GM23338 (cell line): ENCODE measurements around the gene HIVEP1. TPM values are rescaled to one million over a fixed set of nuclear protein-coding genes. Genes with fewer than 3 reads are reported as not detected.

ENCODE experiments used
- ATAC-seq: fragments of 200-7000 bp; cut with Tn5 transposase; 3 replicates; pipeline ENCODE4 v1.9.1; 2020
- DNase-seq: peaks from one replicate; pipeline ENCODE4 v3.0.0-alpha.2; 2015; ENCODE audit warnings: low spot score
- H2AFZ ChIP-seq: fragments of 200-600 bp; sonication (generic); 2 replicates; pipeline ENCODE4 v1.8.0; 2016; ENCODE audit warnings: antibody characterized with exemption, mild to moderate bottlenecking, moderate library complexity
- H3F3A ChIP-seq: fragments of 200-600 bp; sonication (generic); replicated peaks from 2 replicates; pipeline ENCODE4 v1.8.0; 2017; ENCODE audit warnings: antibody characterized with exemption, mixed run types, low read depth
- H3K27ac ChIP-seq: fragments of 200-600 bp; sonication (generic); 2 replicates; pipeline ENCODE4 v1.6.1; 2016; ENCODE audit warnings: low read depth
- H3K27me3 ChIP-seq: fragments of 200-600 bp; sonication (generic); 2 replicates; pipeline ENCODE4 v1.8.0; 2016; ENCODE audit warnings: mild to moderate bottlenecking, mixed run types, moderate library complexity; ENCODE audit not compliant: insufficient read depth
- H3K36me3 ChIP-seq: fragments of 200-600 bp; sonication (generic); 2 replicates; pipeline ENCODE4 v1.8.0; 2016; ENCODE audit warnings: mild to moderate bottlenecking; ENCODE audit not compliant: insufficient read depth
- H3K4me1 ChIP-seq: fragments of 200-600 bp; sonication (generic); 2 replicates; pipeline ENCODE4 v1.8.0; 2016; ENCODE audit warnings: mild to moderate bottlenecking, moderate library complexity; ENCODE audit not compliant: insufficient read depth
- H3K4me2 ChIP-seq: fragments of 200-600 bp; sonication (generic); 2 replicates; pipeline ENCODE4 v1.7.1; 2017; ENCODE audit warnings: mixed run types
- H3K4me3 ChIP-seq: fragments of 200-600 bp; sonication (generic); 2 replicates; pipeline ENCODE4 v1.6.1; 2016; ENCODE audit warnings: mixed run types
- H3K79me2 ChIP-seq: fragments of 200-600 bp; sonication (generic); replicated peaks from 2 replicates; pipeline ENCODE4 v1.8.0; 2017; ENCODE audit warnings: mild to moderate bottlenecking; ENCODE audit not compliant: insufficient read depth
- H3K9me2 ChIP-seq: fragments of 200-600 bp; sonication (generic); 2 replicates; pipeline ENCODE4 v1.8.0; 2017; ENCODE audit not compliant: insufficient read depth
- H4K20me1 ChIP-seq: fragments of 200-600 bp; sonication (generic); replicated peaks from 2 replicates; pipeline ENCODE4 v1.8.0; 2017; ENCODE audit warnings: mild to moderate bottlenecking; ENCODE audit not compliant: insufficient read depth
- H3K27ac Mint-ChIP-seq: 2 replicates; pipeline ENCODE4 v1.8.0; 2020; ENCODE audit warnings: inconsistent platforms, mild to moderate bottlenecking, moderate library complexity, mixed read lengths
- H3K27me3 Mint-ChIP-seq: 3 replicates; pipeline ENCODE4 v1.8.0; 2022; ENCODE audit warnings: low read depth, mild to moderate bottlenecking, moderate library complexity, mixed read lengths, inconsistent platforms; ENCODE audit not compliant: insufficient read depth, poor library complexity
- H3K36me3 Mint-ChIP-seq: 3 replicates; pipeline ENCODE4 v1.8.0; 2021; ENCODE audit warnings: low read depth, mild to moderate bottlenecking, inconsistent platforms, moderate library complexity, mixed read lengths
- H3K4me1 Mint-ChIP-seq: 3 replicates; pipeline ENCODE4 v1.8.0; 2020; ENCODE audit warnings: mild to moderate bottlenecking, inconsistent platforms, mixed read lengths
- H3K4me3 Mint-ChIP-seq: 3 replicates; pipeline ENCODE4 v1.8.0; 2021; ENCODE audit warnings: moderate library complexity, mild to moderate bottlenecking, inconsistent platforms, mixed read lengths
- H3K9me3 Mint-ChIP-seq: 3 replicates; pipeline ENCODE4 v1.8.0; 2020; ENCODE audit warnings: moderate library complexity, mild to moderate bottlenecking, inconsistent platforms, mixed read lengths
- CREB1 ChIP-seq: fragments of 250-450 bp; sonication (Bioruptor Pico); IDR thresholded peaks from 2 replicates; pipeline ENCODE4 v1.5.0; 2020; ENCODE audit warnings: low read depth, mild to moderate bottlenecking, moderate library complexity
- EZH2 ChIP-seq: fragments of 200-600 bp; sonication (generic); IDR thresholded peaks from one replicate; pipeline ENCODE4 v1.8.0; 2017; ENCODE audit warnings: antibody characterized with exemption, mild to moderate bottlenecking, low read depth; ENCODE audit not compliant: unreplicated experiment
- EZH2phosphoT487 ChIP-seq: fragments of 200-600 bp; sonication (generic); IDR thresholded peaks from one replicate; pipeline ENCODE4 v1.8.1; 2018; ENCODE audit warnings: antibody characterized with exemption; ENCODE audit not compliant: unreplicated experiment
- JUNB ChIP-seq: IDR thresholded peaks from one replicate; pipeline ENCODE4 v1.6.1; 2016; ENCODE audit warnings: antibody characterized with exemption; ENCODE audit not compliant: unreplicated experiment
- NANOG ChIP-seq: IDR thresholded peaks from 2 replicates; pipeline ENCODE4 v1.6.1; 2016; ENCODE audit warnings: antibody characterized with exemption, borderline replicate concordance
- POLR2AphosphoS5 ChIP-seq: IDR thresholded peaks from 2 replicates; pipeline ENCODE4 v1.6.1; 2016; ENCODE audit warnings: antibody characterized with exemption, low read depth
- STAT1 ChIP-seq: IDR thresholded peaks from one replicate; pipeline ENCODE4 v1.6.1; 2016; ENCODE audit warnings: antibody characterized with exemption; ENCODE audit not compliant: unreplicated experiment
- ZNF331 ChIP-seq: fragments of 250-450 bp; sonication (Bioruptor Pico); IDR thresholded peaks from 2 replicates; pipeline ENCODE4 v1.5.0; 2020; ENCODE audit warnings: low read depth, mild to moderate bottlenecking, moderate library complexity
- polyA plus RNA-seq: library from polyadenylated mRNA; unstranded; fragments of >200 nt; fragmentation: Nextera tagmentation; extraction: Ambion mirVana; gene quantifications from 2 replicates; pipeline ENCODE4 v1.2.1, GENCODE V29; 2016
- total RNA-seq: library from RNA; depleted of rRNA; stranded (reverse); fragments of >200 nt; shearing (Covaris generic); gene quantifications from 2 replicates; pipeline ENCODE4 v1.2.3, GENCODE V29; 2014
- TF ChIP-seq, protein P1 (sequence below), 2 experiments: fragments of 200-600 bp in 1 of 2; sonication (generic) in 1 of 2; conservative IDR thresholded peaks; 2 replicates each; pipeline versions ENCODE4 v1.5.1 to v1.6.1; 2016 to 2017; ENCODE audit warnings: antibody characterized with exemption in 2 of 2, low read depth in 2 of 2, mild to moderate bottlenecking in 2 of 2, moderate library complexity in 1 of 2
- TF ChIP-seq, protein P2 (sequence below): IDR thresholded peaks from 2 replicates; pipeline ENCODE4 v1.6.1; 2016; ENCODE audit warnings: antibody characterized with exemption
- TF ChIP-seq, protein P3 (sequence below): IDR thresholded peaks from one replicate; pipeline ENCODE4 v1.6.1; 2018; ENCODE audit warnings: antibody characterized with exemption; ENCODE audit not compliant: unreplicated experiment

The HIVEP1 gene
- total and polyA plus RNA-seq, 2 experiments from 2014 or later: 10.1 to 21.7 TPM

DNA sequence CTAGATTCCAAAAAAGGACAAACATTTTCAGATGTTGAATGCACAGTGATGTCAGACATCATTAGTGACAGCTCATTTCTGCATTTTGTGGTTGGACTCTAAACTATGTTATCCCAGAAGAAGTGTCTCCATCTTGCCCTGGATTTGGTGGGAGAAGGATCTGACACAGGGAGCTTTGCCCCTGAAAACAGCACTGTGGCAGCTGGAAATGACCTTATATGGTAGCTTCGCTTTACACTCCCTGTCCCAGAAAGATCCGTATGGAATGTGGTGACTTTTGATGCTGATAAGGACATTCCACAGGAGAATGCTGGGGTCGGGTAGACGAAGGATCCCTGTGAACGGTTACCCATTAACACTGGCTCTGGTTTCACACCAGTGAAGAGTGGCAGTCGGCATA is 190.9 kb downstream of the HIVEP1 start:
- H3K4me1 Mint-ChIP-seq: peaks cover 7% of the 10 kb centered on the region
- peak; percentile 94 for ATAC-seq
- Histone ChIP-seq H3K79me2 (no peaks in the 10 kb centered on the region), H3K27me3 (no peaks in the 10 kb centered on the region; the same call in 1 of the 2 replicates), H4K20me1 (no peaks in the 10 kb centered on the region), H3K9me2 (0 out of 2 replicates have a peak, but pooled peaks cover 4% of the 10 kb centered on the region), H3K36me3 (no peaks in the 10 kb centered on the region; the same call in 1 of the 2 replicates), H3K4me1 (no peaks in the 10 kb centered on the region), H3F3A (no peaks in the 10 kb centered on the region), H3K4me3 (no peak overlapping the region), H2AFZ (no peak overlapping the region), H3K4me2 (no peak overlapping the region), H3K27ac (peak overlapping the region; percentile 23; the same call in 1 of the 2 replicates)
- no peaks in the 10 kb centered on the region for H3K9me3 Mint-ChIP-seq
- H3K27ac Mint-ChIP-seq: peak overlapping the region; percentile 21
- H3K27me3 Mint-ChIP-seq: peaks cover 2% of the 10 kb centered on the region
- no peak for TF ChIP-seq ZNF331
- no peak for TF ChIP-seq STAT1
- TF ChIP-seq POLR2AphosphoS5: no peak
- TF ChIP-seq CREB1: 0 out of 2 replicates have a peak, but pooled peaks have one; percentile 7
- peak; percentile 73 for DNase-seq
- H3K36me3 Mint-ChIP-seq: no peaks in the 10 kb centered on the region
- no peak overlapping the region for H3K4me3 Mint-ChIP-seq

DNA sequence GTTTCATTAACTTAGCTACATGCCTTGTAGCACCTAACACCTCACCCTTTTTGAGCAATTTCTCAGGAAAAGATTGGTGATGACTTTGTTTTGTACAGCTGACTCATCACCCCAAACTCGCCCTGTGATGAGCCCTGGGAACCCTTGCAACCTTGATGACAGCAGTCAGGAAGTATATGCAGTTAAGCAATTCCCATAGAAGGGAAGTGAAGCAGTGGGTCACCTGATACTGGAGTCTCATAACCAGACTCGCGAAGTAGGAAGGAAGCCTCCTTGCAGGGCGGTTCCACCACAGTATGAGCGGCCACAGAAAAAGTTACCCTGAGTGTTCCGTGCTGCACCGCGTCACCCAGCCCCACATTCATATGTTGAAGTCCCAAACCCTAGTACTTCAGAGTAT is 196.1 kb downstream of the HIVEP1 start:
- H3K9me3 Mint-ChIP-seq: no peaks in the 10 kb centered on the region
- no peak for ATAC-seq

DNA sequence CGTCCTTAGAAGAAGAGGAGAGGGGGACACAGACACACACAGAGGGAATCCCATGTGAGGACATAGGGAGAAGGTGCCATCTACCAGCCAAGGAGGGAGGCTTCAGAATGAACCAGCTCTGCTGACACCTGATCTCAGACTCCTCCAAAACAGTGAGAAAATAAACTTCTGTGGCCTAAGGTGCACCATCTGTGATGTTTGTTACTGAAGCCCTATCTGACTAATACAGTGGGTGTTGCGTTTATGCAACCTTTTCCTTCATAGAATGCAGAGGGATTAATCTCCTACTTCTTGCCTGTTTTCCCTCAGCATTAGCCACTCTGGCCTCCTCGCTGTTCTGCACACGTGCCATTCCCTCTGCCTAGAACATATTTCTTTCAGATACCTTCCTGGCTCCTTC is 196.6 kb downstream of the HIVEP1 start:
- H3K79me2 ChIP-seq: no peaks in the 10 kb centered on the region
- no peak overlapping the region for H3K4me3 Mint-ChIP-seq
- H3K4me1 Mint-ChIP-seq: no peaks in the 10 kb centered on the region
- H3K4me2 ChIP-seq: no peak overlapping the region
- no peak overlapping the region for H3K4me3 ChIP-seq
- H3K9me2 ChIP-seq: no peaks in the 10 kb centered on the region
- no peak for ATAC-seq
- DNase-seq: no peak
- no peaks in the 10 kb centered on the region for H3K4me1 ChIP-seq
- H3K36me3 Mint-ChIP-seq: no peaks in the 10 kb centered on the region
- H2AFZ ChIP-seq: peak overlapping the region; percentile 10; the same call in 1 of the 2 replicates
- H3K27me3 Mint-ChIP-seq: no peaks in the 10 kb centered on the region
- no peak overlapping the region for H3K27ac Mint-ChIP-seq
- no peak overlapping the region for H3K27ac ChIP-seq
- no peak for TF ChIP-seq CREB1
- TF ChIP-seq EZH2: no peak
- TF ChIP-seq, protein P1, sequence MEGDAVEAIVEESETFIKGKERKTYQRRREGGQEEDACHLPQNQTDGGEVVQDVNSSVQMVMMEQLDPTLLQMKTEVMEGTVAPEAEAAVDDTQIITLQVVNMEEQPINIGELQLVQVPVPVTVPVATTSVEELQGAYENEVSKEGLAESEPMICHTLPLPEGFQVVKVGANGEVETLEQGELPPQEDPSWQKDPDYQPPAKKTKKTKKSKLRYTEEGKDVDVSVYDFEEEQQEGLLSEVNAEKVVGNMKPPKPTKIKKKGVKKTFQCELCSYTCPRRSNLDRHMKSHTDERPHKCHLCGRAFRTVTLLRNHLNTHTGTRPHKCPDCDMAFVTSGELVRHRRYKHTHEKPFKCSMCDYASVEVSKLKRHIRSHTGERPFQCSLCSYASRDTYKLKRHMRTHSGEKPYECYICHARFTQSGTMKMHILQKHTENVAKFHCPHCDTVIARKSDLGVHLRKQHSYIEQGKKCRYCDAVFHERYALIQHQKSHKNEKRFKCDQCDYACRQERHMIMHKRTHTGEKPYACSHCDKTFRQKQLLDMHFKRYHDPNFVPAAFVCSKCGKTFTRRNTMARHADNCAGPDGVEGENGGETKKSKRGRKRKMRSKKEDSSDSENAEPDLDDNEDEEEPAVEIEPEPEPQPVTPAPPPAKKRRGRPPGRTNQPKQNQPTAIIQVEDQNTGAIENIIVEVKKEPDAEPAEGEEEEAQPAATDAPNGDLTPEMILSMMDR (conservative IDR thresholded peaks at IDR 0.05; ENCODE audit: low read depth in 2 of 2): no peak
- TF ChIP-seq, protein P2, sequence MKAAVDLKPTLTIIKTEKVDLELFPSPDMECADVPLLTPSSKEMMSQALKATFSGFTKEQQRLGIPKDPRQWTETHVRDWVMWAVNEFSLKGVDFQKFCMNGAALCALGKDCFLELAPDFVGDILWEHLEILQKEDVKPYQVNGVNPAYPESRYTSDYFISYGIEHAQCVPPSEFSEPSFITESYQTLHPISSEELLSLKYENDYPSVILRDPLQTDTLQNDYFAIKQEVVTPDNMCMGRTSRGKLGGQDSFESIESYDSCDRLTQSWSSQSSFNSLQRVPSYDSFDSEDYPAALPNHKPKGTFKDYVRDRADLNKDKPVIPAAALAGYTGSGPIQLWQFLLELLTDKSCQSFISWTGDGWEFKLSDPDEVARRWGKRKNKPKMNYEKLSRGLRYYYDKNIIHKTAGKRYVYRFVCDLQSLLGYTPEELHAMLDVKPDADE: no peak
- TF ChIP-seq, protein P3, sequence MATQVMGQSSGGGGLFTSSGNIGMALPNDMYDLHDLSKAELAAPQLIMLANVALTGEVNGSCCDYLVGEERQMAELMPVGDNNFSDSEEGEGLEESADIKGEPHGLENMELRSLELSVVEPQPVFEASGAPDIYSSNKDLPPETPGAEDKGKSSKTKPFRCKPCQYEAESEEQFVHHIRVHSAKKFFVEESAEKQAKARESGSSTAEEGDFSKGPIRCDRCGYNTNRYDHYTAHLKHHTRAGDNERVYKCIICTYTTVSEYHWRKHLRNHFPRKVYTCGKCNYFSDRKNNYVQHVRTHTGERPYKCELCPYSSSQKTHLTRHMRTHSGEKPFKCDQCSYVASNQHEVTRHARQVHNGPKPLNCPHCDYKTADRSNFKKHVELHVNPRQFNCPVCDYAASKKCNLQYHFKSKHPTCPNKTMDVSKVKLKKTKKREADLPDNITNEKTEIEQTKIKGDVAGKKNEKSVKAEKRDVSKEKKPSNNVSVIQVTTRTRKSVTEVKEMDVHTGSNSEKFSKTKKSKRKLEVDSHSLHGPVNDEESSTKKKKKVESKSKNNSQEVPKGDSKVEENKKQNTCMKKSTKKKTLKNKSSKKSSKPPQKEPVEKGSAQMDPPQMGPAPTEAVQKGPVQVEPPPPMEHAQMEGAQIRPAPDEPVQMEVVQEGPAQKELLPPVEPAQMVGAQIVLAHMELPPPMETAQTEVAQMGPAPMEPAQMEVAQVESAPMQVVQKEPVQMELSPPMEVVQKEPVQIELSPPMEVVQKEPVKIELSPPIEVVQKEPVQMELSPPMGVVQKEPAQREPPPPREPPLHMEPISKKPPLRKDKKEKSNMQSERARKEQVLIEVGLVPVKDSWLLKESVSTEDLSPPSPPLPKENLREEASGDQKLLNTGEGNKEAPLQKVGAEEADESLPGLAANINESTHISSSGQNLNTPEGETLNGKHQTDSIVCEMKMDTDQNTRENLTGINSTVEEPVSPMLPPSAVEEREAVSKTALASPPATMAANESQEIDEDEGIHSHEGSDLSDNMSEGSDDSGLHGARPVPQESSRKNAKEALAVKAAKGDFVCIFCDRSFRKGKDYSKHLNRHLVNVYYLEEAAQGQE: no peak
- TF ChIP-seq NANOG: no peak
- TF ChIP-seq JUNB: no peak
- no peaks in the 10 kb centered on the region for H4K20me1 ChIP-seq
- no peaks in the 10 kb centered on the region for H3K9me3 Mint-ChIP-seq
- no peaks in the 10 kb centered on the region for H3F3A ChIP-seq
- H3K36me3 ChIP-seq: no peaks in the 10 kb centered on the region; the same call in 1 of the 2 replicates
- no peaks in the 10 kb centered on the region for H3K27me3 ChIP-seq

More for the DNA sequence above, 196.1 kb downstream of the HIVEP1 start:
- TF ChIP-seq EZH2phosphoT487: no peak
- no peak overlapping the region for H3K27ac ChIP-seq
- Mint-ChIP-seq H3K27ac (no peak overlapping the region), H3K4me1 (peaks cover 1% of the 10 kb centered on the region), H3K36me3 (no peaks in the 10 kb centered on the region), H3K4me3 (no peak overlapping the region), H3K27me3 (no peaks in the 10 kb centered on the region)
- H3K36me3 ChIP-seq: no peaks in the 10 kb centered on the region; the same call in 1 of the 2 replicates
- H3K4me2 ChIP-seq: no peak overlapping the region
- no peaks in the 10 kb centered on the region for H3F3A ChIP-seq
- no peak overlapping the region for H3K4me3 ChIP-seq
- no peaks in the 10 kb centered on the region for H3K79me2 ChIP-seq
- no peaks in the 10 kb centered on the region for H3K27me3 ChIP-seq
- no peak for DNase-seq
- peak overlapping the region; percentile 10; the same call in 1 of the 2 replicates for H2AFZ ChIP-seq
- H4K20me1 ChIP-seq: no peaks in the 10 kb centered on the region
- H3K9me2 ChIP-seq: no peaks in the 10 kb centered on the region
- H3K4me1 ChIP-seq: no peaks in the 10 kb centered on the region
